CD4-positive, CD25-positive, alpha-beta regulatory T cell (primary cell): ENCODE results near the gene REEP3. TPM values are rescaled to one million over a fixed set of nuclear protein-coding genes. Genes with fewer than 3 reads are reported as not detected.

Experiments used
- ATAC-seq, 2 donors: fragments of 150-1000 bp; cut with Tn5 transposase; one replicate each; pipeline ENCODE4 v1.10.0; 2021; ENCODE audit warnings: low read depth in 2 of 2, moderate number of reproducible peaks in 2 of 2, moderate library complexity in 1 of 2
- DNase-seq, 3 donors: peaks; one replicate each; pipeline versions ENCODE4 v3.0.0 to v3.0.0-alpha.2; 2012 to 2022; ENCODE audit warnings: mixed read lengths in 1 of 3
- H3K27ac ChIP-seq: one replicate; pipeline ENCODE4 v1.7.0; 2013; ENCODE audit warnings: mild to moderate bottlenecking, low read length; ENCODE audit not compliant: insufficient read depth, poor library complexity, severe bottlenecking
- H3K27me3 ChIP-seq: one replicate; pipeline ENCODE4 v1.7.0; 2013; ENCODE audit warnings: low read length; ENCODE audit not compliant: control insufficient read depth, insufficient read depth
- H3K36me3 ChIP-seq: one replicate; pipeline ENCODE4 v1.7.0; 2013; ENCODE audit warnings: mild to moderate bottlenecking, low read length, moderate library complexity; ENCODE audit not compliant: control insufficient read depth, insufficient read depth
- H3K4me1 ChIP-seq: 2 replicates; pipeline ENCODE4 v1.7.0; 2013; ENCODE audit warnings: mild to moderate bottlenecking, low read length; ENCODE audit not compliant: insufficient read depth, control insufficient read depth, poor library complexity, severe bottlenecking
- H3K4me3 ChIP-seq: one replicate; pipeline ENCODE4 v1.7.0; 2013; ENCODE audit warnings: low read depth, mild to moderate bottlenecking, low read length, moderate library complexity
- H3K9me3 ChIP-seq, 2 experiments: 1 replicate in 1 of 2; 2 replicates in 1 of 2; pipeline ENCODE4 v1.7.0; 2013; ENCODE audit warnings: low read length in 2 of 2, mild to moderate bottlenecking in 1 of 2, moderate library complexity in 1 of 2; ENCODE audit not compliant: control insufficient read depth in 2 of 2
- H3K27ac Mint-ChIP-seq, 3 donors: one replicate each; pipeline ENCODE4 v1.8.0; 2020 to 2022; ENCODE audit warnings: mild to moderate bottlenecking in 3 of 3, mixed read lengths in 3 of 3, moderate library complexity in 2 of 3
- H3K27me3 Mint-ChIP-seq: one replicate; pipeline ENCODE4 v1.8.0; 2022; ENCODE audit warnings: mild to moderate bottlenecking, mixed read lengths
- H3K36me3 Mint-ChIP-seq: one replicate; pipeline ENCODE4 v1.8.0; 2020; ENCODE audit warnings: mixed read lengths
- H3K4me1 Mint-ChIP-seq, 4 donors: one replicate each; pipeline ENCODE4 v1.8.0; 2020 to 2022; ENCODE audit warnings: mixed read lengths in 4 of 4, mild to moderate bottlenecking in 1 of 4
- H3K4me3 Mint-ChIP-seq, 4 donors: one replicate each; pipeline ENCODE4 v1.8.0; 2020 to 2022; ENCODE audit warnings: mild to moderate bottlenecking in 4 of 4, mixed read lengths in 4 of 4, moderate library complexity in 3 of 4
- H3K9me3 Mint-ChIP-seq, 7 donors: one replicate each; pipeline ENCODE4 v1.8.0; 2020 to 2022; ENCODE audit warnings: mixed read lengths in 7 of 7, mild to moderate bottlenecking in 3 of 7, moderate library complexity in 2 of 7
- polyA plus RNA-seq, 4 donors: library from polyadenylated mRNA; unstranded; fragments of 300-500 nt; fragmentation: Illumina TruSeq; gene quantifications; one replicate each; pipeline ENCODE4 v1.2.3, GENCODE V29; 2021
- total RNA-seq: library from RNA; stranded (reverse); gene quantifications from one replicate; pipeline ENCODE4 v1.2.3, GENCODE V29; 2022

Gene REEP3
- total and polyA plus RNA-seq, 5 donors from 2014 or later: 12.7 to 21.2 (median 17.6) TPM

DNA sequence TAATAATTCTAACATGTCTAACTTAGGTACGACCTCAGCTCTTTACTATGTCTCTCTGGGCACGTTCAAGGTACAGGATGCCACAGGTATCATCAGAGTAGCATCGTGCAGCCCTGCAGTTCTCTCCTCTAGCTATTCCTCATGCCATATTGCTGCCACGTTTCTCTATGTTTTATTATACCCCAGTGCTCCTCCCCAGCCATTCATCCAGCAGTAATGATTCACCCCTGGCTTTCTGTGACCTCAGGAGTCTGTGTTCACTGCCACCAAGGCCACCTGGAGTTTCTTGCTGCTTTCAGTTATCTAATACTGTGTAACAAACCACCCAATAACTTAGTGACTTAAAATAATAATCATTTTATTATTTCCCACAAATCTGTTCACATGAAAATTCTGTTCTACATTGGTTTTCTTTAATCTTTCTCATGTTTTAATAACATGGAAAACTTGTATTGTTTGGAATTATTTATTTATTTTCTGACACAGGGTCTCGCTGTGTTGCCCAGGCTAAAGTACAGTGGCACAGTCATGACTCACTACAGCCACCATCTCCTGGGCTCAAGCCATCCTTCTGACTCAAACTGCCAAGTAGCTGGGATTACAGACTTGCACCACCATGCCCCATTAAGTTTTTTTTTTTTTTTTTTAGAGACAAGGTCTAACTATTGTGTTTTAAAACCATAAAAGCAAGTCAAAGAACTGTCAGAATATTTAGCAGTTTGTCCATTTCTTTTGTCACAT is 21.8 kb downstream of the REEP3 start:
- H3K4me3 ChIP-seq: no peak overlapping the region
- H3K4me1 Mint-ChIP-seq: peaks cover 13 to 26% (median 16%) of the 10 kb centered on the region in 4 donors
- ATAC-seq (no peak), DNase-seq (no peak)
- H3K36me3 Mint-ChIP-seq: peaks cover 5% of the 10 kb centered on the region
- H3K4me3 Mint-ChIP-seq: no peak overlapping the region
- H3K9me3 Mint-ChIP-seq: no peaks in the 10 kb centered on the region
- H3K4me1 ChIP-seq: no peaks in the 10 kb centered on the region
- no peaks in the 10 kb centered on the region for H3K9me3 ChIP-seq
- H3K27me3 ChIP-seq: no peaks in the 10 kb centered on the region
- H3K27ac ChIP-seq: no peak overlapping the region
- H3K27me3 Mint-ChIP-seq: no peaks in the 10 kb centered on the region
- peak overlapping the region in 1 of 3 donors; percentile 27 for H3K27ac Mint-ChIP-seq
- no peaks in the 10 kb centered on the region for H3K36me3 ChIP-seq

DNA sequence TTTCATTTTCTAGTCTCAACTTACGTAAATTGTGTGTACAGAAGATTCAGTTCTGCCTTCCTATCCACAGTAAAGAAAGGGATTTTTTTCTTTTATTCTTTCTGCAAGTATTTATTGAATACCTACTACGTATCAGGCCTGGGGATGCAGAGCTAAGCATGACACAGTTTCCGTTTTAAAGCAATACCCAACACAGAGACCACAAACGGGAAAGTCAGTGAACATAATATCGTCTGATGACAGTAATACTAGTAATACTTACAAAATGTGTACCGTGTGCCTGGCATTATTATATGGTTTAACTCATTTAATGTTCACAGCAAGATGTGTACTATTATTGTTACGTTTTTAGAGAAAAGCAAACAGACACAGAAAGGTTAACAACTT is 22.4 kb downstream of the REEP3 start:
- Histone ChIP-seq H3K9me3 (no peaks in the 10 kb centered on the region), H3K27ac (no peak overlapping the region), H3K4me1 (no peaks in the 10 kb centered on the region), H3K4me3 (no peak overlapping the region), H3K36me3 (no peaks in the 10 kb centered on the region), H3K27me3 (no peaks in the 10 kb centered on the region)
- H3K36me3 Mint-ChIP-seq: peaks cover 6% of the 10 kb centered on the region
- H3K27me3 Mint-ChIP-seq: no peaks in the 10 kb centered on the region
- DNase-seq (no peak), ATAC-seq (no peak)
- H3K9me3 Mint-ChIP-seq: no peaks in the 10 kb centered on the region
- H3K27ac Mint-ChIP-seq: no peak overlapping the region
- H3K4me1 Mint-ChIP-seq: peaks cover 13 to 26% (median 16%) of the 10 kb centered on the region in 4 donors
- H3K4me3 Mint-ChIP-seq: no peak overlapping the region

DNA sequence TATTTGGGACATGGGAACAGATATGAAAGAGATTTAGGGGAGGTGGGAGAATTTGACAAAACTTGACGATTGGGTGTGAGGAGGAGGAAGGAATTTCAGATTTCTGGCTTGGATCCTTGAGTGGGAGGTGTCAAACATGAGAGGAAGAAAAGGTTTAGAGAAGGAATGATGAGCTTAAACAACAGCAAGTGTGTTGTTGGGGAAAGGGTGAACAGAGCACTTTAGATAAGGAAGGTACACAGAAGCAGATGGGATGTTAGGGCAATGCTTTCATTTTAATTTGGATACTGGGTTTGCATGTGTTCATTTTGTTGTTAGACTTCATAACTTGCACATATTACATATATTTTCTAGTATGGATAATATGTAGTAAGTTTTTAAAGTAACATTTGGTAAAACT is 23.2 kb downstream of the REEP3 start:
- Histone ChIP-seq H3K4me3 (no peak overlapping the region), H3K27me3 (no peaks in the 10 kb centered on the region), H3K9me3 (no peaks in the 10 kb centered on the region), H3K36me3 (no peaks in the 10 kb centered on the region), H3K4me1 (no peaks in the 10 kb centered on the region), H3K27ac (no peak overlapping the region)
- DNase-seq (no peak), ATAC-seq (no peak)
- Mint-ChIP-seq H3K4me1 (peaks cover 13 to 21% (median 16%) of the 10 kb centered on the region in 4 donors), H3K4me3 (no peak overlapping the region), H3K27me3 (no peaks in the 10 kb centered on the region), H3K9me3 (no peaks in the 10 kb centered on the region), H3K36me3 (peaks cover 6% of the 10 kb centered on the region), H3K27ac (peak overlapping the region in 1 of 3 donors; percentile 28)

DNA sequence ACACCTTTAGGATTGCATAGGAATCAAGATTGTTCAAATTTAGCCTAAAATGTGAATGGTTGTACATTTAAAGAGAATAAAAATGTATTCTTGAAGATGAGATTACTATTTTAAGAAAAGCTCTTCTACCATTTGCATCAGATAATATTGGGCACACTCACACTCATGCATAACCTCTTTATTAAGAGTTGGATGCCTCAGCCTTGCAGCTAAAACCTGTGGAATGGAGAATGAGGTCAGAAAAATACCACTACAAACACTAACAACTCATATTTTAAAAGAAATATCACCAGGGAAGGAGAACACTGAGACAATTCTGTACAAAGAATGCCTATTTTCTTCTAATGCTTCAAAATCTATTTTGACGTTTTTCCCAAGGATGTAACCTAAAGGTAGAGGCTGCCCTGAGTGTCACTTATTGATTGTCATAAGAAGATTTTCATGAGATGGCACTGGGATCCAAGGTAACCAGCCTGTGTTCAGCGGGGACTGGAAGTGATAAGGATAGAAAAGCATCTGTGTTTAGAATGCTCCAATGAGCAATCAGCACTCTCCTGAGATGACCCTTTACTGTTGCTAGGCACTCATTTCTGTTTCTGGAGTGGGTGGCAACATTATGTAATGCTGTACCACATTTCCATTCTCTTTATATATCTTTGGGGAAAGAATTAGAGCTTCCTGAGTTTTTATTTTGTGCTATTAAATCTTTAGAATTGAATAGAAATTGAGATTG is 26.6 kb downstream of the REEP3 start:
- Mint-ChIP-seq H3K27ac (no peak overlapping the region), H3K4me1 (peaks cover 12 to 19% (median 13%) of the 10 kb centered on the region in 4 donors), H3K4me3 (no peak overlapping the region), H3K27me3 (peaks cover 4% of the 10 kb centered on the region), H3K9me3 (no peaks in the 10 kb centered on the region), H3K36me3 (peaks cover 6% of the 10 kb centered on the region)
- Histone ChIP-seq H3K4me1 (no peaks in the 10 kb centered on the region), H3K36me3 (no peaks in the 10 kb centered on the region), H3K4me3 (no peak overlapping the region), H3K27me3 (no peaks in the 10 kb centered on the region), H3K27ac (no peak overlapping the region), H3K9me3 (no peaks in the 10 kb centered on the region)
- no peak for DNase-seq
- no peak for ATAC-seq

DNA sequence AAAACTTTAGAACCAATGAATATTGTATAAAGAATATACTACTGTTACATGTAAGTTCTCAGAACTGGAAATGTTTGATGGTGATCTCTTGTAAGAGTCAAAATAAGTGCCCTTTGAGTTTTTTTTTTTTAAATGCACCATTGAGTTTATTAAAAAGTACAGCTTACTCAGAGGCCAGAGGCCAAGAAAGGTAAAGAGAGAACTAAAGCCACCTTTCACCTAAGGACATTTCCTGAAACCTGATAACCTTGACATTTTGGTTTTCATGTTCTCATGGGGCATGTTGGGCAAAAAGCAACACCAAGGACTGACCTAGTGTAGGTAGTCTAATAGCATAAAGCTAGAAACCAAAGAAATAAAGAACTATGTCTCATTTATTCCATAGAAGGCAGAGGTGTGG is 27.7 kb downstream of the REEP3 start:
- no peak for DNase-seq

DNA sequence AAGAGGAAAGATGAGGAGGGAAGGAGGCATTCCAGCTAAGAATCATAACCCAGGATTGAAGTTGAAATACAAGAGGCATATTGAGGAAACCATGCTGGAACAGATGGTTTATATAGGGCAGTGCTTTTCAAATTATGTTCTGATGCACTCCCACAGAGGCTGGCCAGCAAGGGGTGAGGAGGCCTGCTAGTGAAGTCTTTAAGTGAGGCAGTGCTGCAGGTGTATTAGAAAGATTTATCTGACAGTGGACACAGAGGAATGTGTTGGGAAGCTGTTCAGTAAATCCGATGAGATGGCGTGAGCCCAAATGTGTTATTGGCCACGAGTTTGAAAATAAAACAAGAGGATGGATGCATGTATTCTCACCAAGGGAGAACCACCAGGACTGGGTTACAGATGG is 28.6 kb downstream of the REEP3 start:
- Mint-ChIP-seq H3K27me3 (peaks cover 4% of the 10 kb centered on the region), H3K9me3 (no peaks in the 10 kb centered on the region), H3K4me3 (no peak overlapping the region), H3K27ac (peak overlapping the region in 1 of 3 donors; percentile 45), H3K4me1 (peaks cover 4 to 26% (median 21%) of the 10 kb centered on the region in 4 donors), H3K36me3 (peaks cover 10% of the 10 kb centered on the region)
- Histone ChIP-seq H3K27ac (no peak overlapping the region), H3K27me3 (no peaks in the 10 kb centered on the region), H3K4me3 (no peak overlapping the region), H3K4me1 (no peaks in the 10 kb centered on the region), H3K36me3 (no peaks in the 10 kb centered on the region), H3K9me3 (no peaks in the 10 kb centered on the region)
- no peak for DNase-seq
- no peak for ATAC-seq

More for the DNA sequence above, 27.7 kb downstream of the REEP3 start:
- Histone ChIP-seq H3K4me1 (no peaks in the 10 kb centered on the region), H3K27ac (no peak overlapping the region), H3K4me3 (no peak overlapping the region), H3K27me3 (no peaks in the 10 kb centered on the region), H3K9me3 (no peaks in the 10 kb centered on the region), H3K36me3 (no peaks in the 10 kb centered on the region)
- Mint-ChIP-seq H3K36me3 (peaks cover 10% of the 10 kb centered on the region), H3K4me3 (no peak overlapping the region), H3K9me3 (no peaks in the 10 kb centered on the region), H3K27me3 (peaks cover 4% of the 10 kb centered on the region), H3K27ac (no peak overlapping the region), H3K4me1 (peaks cover 9 to 24% (median 18%) of the 10 kb centered on the region in 4 donors)
- ATAC-seq: no peak

DNA sequence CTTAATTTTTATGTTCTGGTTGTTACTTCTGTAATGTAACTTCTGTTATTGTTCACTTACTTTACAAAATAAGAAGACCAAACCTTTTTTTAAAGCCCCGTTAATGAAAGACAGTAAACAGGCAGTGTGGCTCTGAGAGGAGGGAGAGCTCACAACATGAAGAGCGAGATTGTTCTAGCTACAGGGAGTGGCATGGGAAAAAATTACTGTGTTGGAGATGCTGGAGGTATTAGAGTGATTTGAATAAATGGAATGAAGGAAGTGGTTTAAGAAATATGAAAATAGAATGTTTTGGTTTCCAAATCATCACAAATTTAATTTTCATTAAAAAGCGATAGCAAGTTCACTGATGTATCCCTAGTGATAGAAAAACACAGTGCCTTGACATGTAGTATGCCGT is 31.8 kb downstream of the REEP3 start:
- Mint-ChIP-seq H3K27ac (peak overlapping the region; percentile 8 to 49 (median 21)), H3K4me3 (no peak overlapping the region), H3K27me3 (peaks cover 4% of the 10 kb centered on the region), H3K36me3 (peaks cover 4% of the 10 kb centered on the region), H3K4me1 (peaks cover 4 to 34% (median 22%) of the 10 kb centered on the region in 4 donors), H3K9me3 (no peaks in the 10 kb centered on the region)
- H3K9me3 ChIP-seq: no peaks in the 10 kb centered on the region
- no peaks in the 10 kb centered on the region for H3K4me1 ChIP-seq
- no peaks in the 10 kb centered on the region for H3K27me3 ChIP-seq
- H3K4me3 ChIP-seq: no peak overlapping the region
- no peak for ATAC-seq
- no peak overlapping the region for H3K27ac ChIP-seq
- no peaks in the 10 kb centered on the region for H3K36me3 ChIP-seq
- no peak for DNase-seq
